ENCODE results near the gene RABL3.

Gene RABL3

DNA sequence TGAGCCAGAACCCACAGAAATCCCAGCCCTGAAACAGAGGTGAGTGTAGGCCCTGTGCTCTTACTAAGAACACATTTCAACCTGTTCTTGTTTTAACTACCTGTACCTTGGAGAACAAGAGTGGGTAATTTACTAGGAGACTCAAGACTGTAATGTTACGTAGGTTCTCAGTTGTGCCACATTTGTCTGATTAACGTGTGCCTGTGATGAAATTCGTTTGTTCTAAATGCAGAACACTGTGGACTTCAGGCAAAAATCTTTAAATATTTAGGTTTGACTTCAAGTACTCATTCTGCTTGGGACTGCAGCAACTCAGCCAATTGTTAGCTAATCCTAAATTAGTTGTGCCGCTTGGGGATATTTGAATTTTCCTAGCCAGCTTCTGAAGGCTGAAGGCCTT, 28.6 kb upstream of the RABL3 start:
- Histone ChIP-seq H3K4me1 (ENCODE audit: low read length) (peaks cover 26% of the 10 kb centered on the region), H3K27me3 (ENCODE audit: low read depth, low read length) (no peaks in the 10 kb centered on the region), H3K4me3 (ENCODE audit: low read length) (no peak overlapping the region), H3K79me2 (ENCODE audit: low read length) (peaks cover 26% of the 10 kb centered on the region), H2AFZ (ENCODE audit: low read depth, low read length) (no peak overlapping the region), H3K9ac (ENCODE audit: low read length) (no peak overlapping the region), H4K20me1 (ENCODE audit: insufficient read depth, low read length) (peaks cover 7% of the 10 kb centered on the region; the same call in 1 of the 2 replicates), H3K4me2 (ENCODE audit: low read length) (no peak overlapping the region), H3K27ac (ENCODE audit: low read length) (no peak overlapping the region), H3K9me3 (ENCODE audit: insufficient read depth, low read length) (no peaks in the 10 kb centered on the region), H3K36me3 (replicated peaks; ENCODE audit: low read depth, low read length) (peaks cover 20% of the 10 kb centered on the region)
- TF ChIP-seq EZH2phosphoT487 (IDR thresholded peaks at IDR 0.05; ENCODE audit: low read depth), result no peak
- TF ChIP-seq, protein P1, sequence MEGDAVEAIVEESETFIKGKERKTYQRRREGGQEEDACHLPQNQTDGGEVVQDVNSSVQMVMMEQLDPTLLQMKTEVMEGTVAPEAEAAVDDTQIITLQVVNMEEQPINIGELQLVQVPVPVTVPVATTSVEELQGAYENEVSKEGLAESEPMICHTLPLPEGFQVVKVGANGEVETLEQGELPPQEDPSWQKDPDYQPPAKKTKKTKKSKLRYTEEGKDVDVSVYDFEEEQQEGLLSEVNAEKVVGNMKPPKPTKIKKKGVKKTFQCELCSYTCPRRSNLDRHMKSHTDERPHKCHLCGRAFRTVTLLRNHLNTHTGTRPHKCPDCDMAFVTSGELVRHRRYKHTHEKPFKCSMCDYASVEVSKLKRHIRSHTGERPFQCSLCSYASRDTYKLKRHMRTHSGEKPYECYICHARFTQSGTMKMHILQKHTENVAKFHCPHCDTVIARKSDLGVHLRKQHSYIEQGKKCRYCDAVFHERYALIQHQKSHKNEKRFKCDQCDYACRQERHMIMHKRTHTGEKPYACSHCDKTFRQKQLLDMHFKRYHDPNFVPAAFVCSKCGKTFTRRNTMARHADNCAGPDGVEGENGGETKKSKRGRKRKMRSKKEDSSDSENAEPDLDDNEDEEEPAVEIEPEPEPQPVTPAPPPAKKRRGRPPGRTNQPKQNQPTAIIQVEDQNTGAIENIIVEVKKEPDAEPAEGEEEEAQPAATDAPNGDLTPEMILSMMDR (IDR thresholded peaks at IDR 0.05; ENCODE audit: low read depth, low read length), result no peak

DNA sequence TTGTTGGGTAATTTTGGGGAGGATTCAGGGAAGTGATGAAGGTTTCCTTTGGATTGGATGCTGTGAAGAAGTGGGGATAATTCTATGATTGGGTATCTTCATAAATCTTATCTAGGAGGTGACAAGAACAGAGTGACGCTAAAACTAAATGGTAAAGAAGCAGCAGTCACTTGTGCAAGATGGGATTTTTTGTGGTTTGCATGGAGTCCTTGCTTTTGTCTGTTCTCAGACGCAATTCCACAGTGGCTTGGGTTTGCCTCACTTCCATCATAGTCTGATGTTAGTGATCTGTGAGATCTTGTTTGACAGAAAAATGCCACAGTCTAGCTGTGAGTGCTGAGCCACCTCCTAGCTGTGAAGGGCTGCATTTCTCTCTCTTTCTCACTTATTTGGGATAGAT, 27.1 kb upstream of the RABL3 start:
- H3K27me3 ChIP-seq (ENCODE audit: low read depth, low read length), result no peaks in the 10 kb centered on the region
- H3K4me1 ChIP-seq (ENCODE audit: low read length), result peaks cover 20% of the 10 kb centered on the region
- no peak overlapping the region for H3K4me3 ChIP-seq (ENCODE audit: low read length)
- H3K79me2 ChIP-seq (ENCODE audit: low read length), result peaks cover 37% of the 10 kb centered on the region
- TF ChIP-seq, protein P1 (IDR thresholded peaks at IDR 0.05; ENCODE audit: low read depth, low read length), result no peak
- TF ChIP-seq EZH2phosphoT487 (IDR thresholded peaks at IDR 0.05; ENCODE audit: low read depth), result no peak
- no peak overlapping the region for H3K4me2 ChIP-seq (ENCODE audit: low read length)
- H4K20me1 ChIP-seq (ENCODE audit: insufficient read depth, low read length), result peaks cover 7% of the 10 kb centered on the region; the same call in 1 of the 2 replicates
- H3K36me3 ChIP-seq (replicated peaks; ENCODE audit: low read depth, low read length), result peaks cover 20% of the 10 kb centered on the region
- no peak overlapping the region for H2AFZ ChIP-seq (ENCODE audit: low read depth, low read length)
- H3K9ac ChIP-seq (ENCODE audit: low read length), result no peak overlapping the region
- no peaks in the 10 kb centered on the region for H3K9me3 ChIP-seq (ENCODE audit: insufficient read depth, low read length)
- H3K27ac ChIP-seq (ENCODE audit: low read length), result no peak overlapping the region

DNA sequence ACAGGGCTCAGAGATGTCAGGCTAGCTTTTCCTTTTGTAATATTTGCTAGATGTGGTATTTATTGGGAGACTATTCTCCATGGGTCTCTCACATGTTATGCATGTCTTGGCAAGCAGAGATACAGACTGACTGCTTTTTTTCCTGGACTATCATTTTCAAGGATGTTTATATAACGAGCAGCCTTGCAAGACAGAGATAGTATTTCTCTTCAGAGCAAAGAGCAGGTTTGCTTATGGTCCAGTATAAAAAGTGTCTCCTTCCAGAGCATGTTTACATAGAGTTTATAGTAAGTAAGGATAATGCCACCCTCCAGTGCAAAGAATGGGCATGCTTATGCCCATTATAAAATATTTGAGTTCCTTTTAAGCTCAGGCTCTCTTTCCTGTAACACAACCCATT, 24.8 kb upstream of the RABL3 start:
- Histone ChIP-seq H3K79me2 (ENCODE audit: low read length) (peaks cover 58% of the 10 kb centered on the region), H4K20me1 (ENCODE audit: insufficient read depth, low read length) (peaks cover 20% of the 10 kb centered on the region), H3K4me3 (ENCODE audit: low read length) (no peak overlapping the region), H3K4me1 (ENCODE audit: low read length) (peaks cover 27% of the 10 kb centered on the region), H3K36me3 (replicated peaks; ENCODE audit: low read depth, low read length) (peaks cover 13% of the 10 kb centered on the region), H3K9ac (ENCODE audit: low read length) (no peak overlapping the region), H3K9me3 (ENCODE audit: insufficient read depth, low read length) (no peaks in the 10 kb centered on the region), H2AFZ (ENCODE audit: low read depth, low read length) (no peak overlapping the region), H3K4me2 (ENCODE audit: low read length) (no peak overlapping the region), H3K27ac (ENCODE audit: low read length) (no peak overlapping the region), H3K27me3 (ENCODE audit: low read depth, low read length) (no peaks in the 10 kb centered on the region)
- TF ChIP-seq, protein P1 (IDR thresholded peaks at IDR 0.05; ENCODE audit: low read depth, low read length), result no peak
- no peak for TF ChIP-seq EZH2phosphoT487 (IDR thresholded peaks at IDR 0.05; ENCODE audit: low read depth)

DNA sequence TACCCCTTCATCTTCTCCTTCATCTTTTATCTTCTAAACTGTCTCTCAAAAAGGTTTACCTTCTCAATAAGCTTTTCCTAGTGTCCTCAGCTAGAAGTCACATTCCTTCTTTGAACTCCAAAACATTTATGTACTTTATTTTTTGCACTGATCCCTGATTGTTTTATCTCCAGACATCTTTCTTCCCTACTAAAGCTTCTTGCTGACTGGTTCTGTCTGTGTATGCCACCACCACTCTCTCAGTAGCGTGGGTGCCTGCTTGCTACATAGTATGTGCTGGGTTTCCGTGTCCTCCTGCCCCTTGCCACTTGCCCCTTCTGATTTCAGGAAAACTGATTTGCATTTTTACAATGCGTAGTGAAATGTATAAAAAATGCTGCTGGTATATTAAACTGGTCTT, 24.3 kb upstream of the RABL3 start:
- TF ChIP-seq EZH2phosphoT487 (IDR thresholded peaks at IDR 0.05; ENCODE audit: low read depth), result no peak
- TF ChIP-seq, protein P1 (IDR thresholded peaks at IDR 0.05; ENCODE audit: low read depth, low read length), result no peak
- Histone ChIP-seq H3K27ac (ENCODE audit: low read length) (no peak overlapping the region), H3K27me3 (ENCODE audit: low read depth, low read length) (no peaks in the 10 kb centered on the region), H3K79me2 (ENCODE audit: low read length) (peaks cover 58% of the 10 kb centered on the region), H3K4me1 (ENCODE audit: low read length) (peaks cover 22% of the 10 kb centered on the region), H3K9ac (ENCODE audit: low read length) (no peak overlapping the region), H2AFZ (ENCODE audit: low read depth, low read length) (no peak overlapping the region), H4K20me1 (ENCODE audit: insufficient read depth, low read length) (peaks cover 20% of the 10 kb centered on the region), H3K4me3 (ENCODE audit: low read length) (no peak overlapping the region), H3K9me3 (ENCODE audit: insufficient read depth, low read length) (no peaks in the 10 kb centered on the region), H3K4me2 (ENCODE audit: low read length) (no peak overlapping the region), H3K36me3 (replicated peaks; ENCODE audit: low read depth, low read length) (peaks cover 8% of the 10 kb centered on the region)

Measured in OCI-LY3 (cell line).